Epidermal melanocyte (primary cell): ENCODE data around the gene CPN2.

Experiments used
- DNase-seq: peaks from one replicate; pipeline ENCODE4 v3.0.0; 2011; ENCODE audit warnings: low spot score; ENCODE audit not compliant: insufficient read length

CPN2 gene

DNA sequence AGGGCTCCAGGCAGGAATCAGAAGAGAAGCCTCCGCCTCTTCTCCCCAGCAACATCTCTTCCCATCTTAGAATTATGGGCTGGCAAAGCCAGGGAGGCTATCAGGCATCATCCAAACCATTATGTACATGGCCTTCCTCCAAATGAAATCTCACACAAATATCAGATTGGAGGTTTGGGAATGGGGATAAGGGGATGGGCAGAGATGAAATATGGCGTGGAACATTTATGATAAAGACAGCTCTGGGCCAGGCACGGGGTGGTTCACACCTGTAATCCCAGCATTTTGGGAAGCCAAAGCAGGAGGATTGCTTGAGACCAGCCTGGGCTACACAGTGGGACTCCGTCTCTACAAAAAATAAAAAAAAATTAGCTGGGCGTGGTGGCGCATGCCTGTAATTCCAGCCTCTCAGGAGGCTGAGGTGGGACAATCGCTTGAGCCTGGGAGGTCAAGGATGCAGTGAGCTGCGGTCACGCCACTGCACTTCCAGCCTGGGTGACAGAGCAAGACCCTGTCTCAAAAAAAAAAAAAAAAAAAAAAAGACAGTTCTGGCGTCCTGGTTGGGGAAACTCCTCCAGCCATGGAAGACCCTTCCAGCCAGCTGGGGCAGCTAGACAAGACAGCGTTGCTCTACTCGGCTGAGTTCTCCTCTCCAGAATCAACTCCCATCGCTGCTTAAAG is 36.6 kb downstream of the CPN2 start:
- DNase-seq: no peak

GRCh38 chr3:194313560-194314387 is 37.4 kb downstream of the CPN2 start:
- no peak for DNase-seq

- no peak for DNase-seq
These were observed 38.3 kb downstream of the CPN2 start for GRCh38 chr3:194312743-194313281.

- no peak for DNase-seq
These were observed 38.9 kb downstream of the CPN2 start for GRCh38 chr3:194312186-194312742.

DNA sequence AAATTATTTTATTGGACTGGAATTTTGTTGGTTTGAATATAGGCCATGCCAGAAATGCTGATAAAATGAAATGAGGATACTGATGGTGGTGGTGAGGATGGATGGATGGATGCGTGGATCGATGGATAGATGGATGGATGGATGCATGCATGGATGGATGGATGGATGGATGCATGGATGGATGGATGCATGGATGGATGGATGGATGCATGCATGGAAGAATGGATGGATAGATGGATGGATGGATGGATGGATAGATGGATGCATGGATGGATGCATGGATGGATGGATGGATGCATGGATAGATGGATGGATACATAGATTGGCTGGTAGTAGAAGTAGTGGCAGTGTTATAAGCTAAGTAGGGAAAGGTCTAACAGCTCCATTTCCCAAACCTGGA is 40.1 kb downstream of the CPN2 start:
- DNase-seq: no peak

- DNase-seq: no peak
These were observed 40.9 kb downstream of the CPN2 start for GRCh38 chr3:194310060-194310835.

DNA sequence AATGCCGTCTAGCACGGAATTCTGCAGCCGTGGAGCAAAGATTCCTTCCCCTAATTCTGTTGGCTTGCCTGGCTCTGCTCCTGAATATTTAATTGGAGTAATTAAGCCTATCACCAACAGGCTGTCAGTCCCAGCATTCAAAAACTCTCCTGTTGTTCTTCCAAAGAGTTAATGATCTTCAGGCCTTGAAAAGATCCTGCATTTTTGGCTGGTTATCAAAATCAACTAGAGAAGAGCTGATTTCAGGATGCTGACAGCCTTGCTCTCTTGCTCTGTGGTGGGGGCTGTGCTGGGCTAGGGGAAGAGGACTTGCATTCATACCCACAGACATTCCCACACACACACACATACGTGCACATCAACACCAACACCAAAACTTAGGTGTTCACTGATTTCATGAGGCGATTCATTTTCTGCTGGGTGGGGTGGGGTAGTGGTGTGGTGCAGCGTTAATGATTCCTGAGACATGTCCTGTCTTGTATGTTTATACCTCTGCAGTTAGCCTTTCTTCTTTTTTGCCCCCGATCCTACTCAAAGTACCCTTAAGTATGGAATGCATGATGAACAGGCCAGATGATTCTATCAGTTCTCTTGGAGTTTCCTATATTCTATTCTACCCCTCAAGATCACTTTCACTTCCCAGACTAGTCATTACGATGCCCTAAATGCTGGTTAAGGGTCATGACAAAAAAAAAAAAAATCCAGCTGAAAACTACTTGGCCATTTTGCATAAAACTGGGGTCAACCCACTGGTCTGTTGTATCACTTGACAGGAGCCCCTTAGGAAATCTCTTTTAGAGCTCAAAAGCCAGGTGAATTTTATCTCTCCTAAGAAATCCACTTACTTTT is 42.3 kb downstream of the CPN2 start:
- DNase-seq: no peak

- no peak for DNase-seq
These were observed 43.3 kb downstream of the CPN2 start for GRCh38 chr3:194307849-194308248.

DNA sequence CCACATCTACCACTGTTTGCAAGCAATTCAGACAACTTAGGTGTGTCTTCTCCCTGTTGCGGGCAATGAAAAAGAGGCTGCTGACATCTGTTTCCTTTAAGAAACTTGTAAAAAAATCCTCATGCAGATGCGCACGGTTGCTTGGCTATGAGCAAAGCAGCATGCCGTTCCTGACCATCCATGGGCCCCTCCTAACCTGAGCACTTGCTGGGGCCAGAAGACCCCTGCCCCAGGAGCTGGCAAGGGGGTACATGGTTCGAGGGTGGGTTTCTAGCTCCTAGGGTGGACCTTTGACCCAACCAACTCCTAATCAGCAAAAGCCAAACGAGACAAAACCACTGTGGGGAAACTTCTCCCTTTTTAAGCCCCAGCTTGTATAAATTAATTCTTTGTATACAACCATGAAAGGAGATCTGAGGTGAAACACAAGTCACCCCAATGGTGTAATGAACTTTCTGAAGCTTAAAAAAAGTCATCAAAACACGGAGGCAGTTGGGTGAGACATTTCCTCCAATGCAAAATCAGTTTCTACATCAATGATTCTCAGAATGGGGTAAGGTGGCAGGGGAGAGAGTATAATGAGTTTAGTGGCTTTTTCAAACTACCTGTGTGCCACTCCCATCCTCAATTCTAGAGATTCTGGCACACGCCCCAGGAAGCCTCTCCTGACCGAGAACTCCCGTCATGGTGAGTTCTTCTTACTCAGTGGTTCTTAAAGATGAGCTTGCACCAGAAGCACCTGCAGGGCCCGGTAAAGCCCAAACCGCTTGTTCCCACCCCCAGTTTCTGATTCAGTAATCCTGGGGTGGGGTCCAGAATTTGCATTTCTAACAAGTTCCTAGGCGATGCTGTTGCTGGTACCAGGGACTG is 44.1 kb downstream of the CPN2 start:
- no peak for DNase-seq

DNA sequence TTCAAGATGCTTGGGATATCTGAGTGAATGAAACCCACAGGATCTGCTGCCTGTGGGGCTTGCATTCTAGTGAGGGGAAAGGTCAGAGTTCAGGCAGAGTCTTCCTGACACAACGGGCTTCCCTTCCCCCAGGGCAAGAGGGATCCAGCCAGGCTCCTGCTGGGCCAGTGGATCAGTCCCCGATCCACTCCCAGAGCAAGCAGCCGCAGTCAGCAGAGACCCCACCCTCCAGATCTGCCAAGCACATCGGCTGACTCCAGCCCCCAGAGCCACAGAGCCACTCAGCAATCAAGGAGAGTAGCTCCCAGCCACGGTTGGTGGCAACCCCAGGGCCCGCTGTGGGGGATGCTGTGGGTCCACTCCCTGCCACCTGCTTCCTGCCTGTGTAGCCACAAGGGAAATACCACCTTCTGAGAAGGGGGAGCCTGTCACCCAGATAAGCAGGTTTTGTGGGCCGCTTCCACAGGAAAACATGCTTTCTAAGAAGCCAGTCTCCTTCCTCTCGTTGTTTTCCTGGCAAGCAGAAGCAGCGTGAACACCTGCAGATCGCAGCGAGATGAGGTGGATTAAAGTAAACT is 44.9 kb downstream of the CPN2 start:
- DNase-seq: no peak

- DNase-seq: no peak
These were observed 45.6 kb downstream of the CPN2 start for GRCh38 chr3:194305356-194306108.

GRCh38 chr3:194304186-194304917 is 46.8 kb downstream of the CPN2 start:
- DNase-seq: no peak

GRCh38 chr3:194303749-194304148 is 47.4 kb downstream of the CPN2 start:
- no peak for DNase-seq

DNA sequence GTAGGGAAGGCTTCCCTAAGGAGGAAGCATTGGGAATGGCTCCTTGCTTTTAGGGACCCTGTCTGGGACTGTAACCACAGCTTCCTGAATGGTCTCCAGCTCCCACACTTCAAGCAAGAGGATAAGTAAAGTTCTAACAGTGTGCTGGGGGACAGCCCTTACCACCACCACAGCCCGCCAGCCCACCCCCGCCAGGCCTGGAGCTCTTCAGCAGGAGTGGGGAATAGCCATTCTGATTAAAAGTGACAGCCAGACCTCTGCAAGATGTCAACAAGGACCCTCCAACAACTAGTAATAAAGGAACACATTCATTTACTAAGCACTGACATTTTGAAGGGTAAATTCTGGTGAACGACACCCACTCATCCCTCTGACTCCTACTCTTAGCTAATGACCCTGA is 49.4 kb downstream of the CPN2 start:
- DNase-seq: no peak

GRCh38 chr3:194300936-194301335 is 50.2 kb downstream of the CPN2 start:
- no peak for DNase-seq

DNA sequence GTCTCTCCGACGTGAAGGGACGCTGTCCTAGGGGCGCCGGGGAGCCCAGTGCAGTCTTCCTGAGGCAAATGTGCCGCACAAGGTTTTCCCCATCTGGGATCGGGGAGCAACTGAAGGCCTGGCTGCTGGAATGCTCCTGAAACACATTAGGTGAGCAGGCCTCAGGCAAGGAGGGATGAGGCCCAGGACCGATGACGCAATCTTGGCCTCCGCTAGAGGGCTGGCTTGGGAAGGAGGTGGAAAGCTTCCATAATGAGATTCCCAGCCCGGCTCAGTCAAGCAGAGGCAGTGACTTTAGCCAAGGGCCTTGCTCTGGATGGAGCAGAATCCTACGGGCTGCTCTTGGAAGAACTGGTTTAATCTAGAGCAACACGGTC is 50.8 kb downstream of the CPN2 start:
- no peak for DNase-seq

GRCh38 chr3:194298331-194299227 is 52.5 kb downstream of the CPN2 start:
- no peak for DNase-seq
